ENCODE measurements around the gene CTDSPL. TPM values are rescaled to one million over a fixed set of nuclear protein-coding genes. Genes with fewer than 3 reads are reported as not detected.

The CTDSPL gene
- total and polyA plus RNA-seq, 2 of the 13 experiments (the other 11 are each of a cell fraction or from before 2014, with no cell fraction given) = 26.1 to 142 TPM

DNA sequence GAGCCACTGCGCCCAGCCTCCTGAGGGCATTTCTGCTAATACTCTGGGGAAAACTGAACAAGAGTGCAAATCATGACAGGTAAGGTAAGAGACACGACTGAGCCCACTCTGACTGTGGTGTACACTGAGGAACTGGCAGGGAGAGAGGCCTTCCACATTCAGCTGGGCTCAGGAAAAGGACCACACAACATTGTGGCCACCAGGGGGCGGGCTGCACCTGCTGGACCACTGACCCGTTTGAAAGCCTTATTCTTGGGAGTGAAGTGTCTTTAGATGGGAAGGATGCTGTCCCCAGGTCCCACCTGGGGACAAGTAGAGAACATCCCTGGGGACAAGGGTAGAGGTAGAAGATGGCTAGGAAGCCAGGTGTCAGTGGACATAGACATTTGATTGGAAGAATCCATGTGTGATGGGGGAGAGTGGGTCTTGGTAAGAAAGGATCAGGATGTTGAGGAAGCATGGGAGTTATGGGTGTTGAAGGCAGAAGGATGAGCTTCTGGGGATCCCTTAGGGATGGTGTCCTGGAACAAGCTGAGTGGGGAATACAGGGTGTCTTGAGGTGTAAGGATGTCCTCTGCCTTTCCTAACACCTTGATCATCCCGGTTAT lies 6.2 kb upstream of the CTDSPL start (continued):
- TF ChIP-seq, protein P1, sequence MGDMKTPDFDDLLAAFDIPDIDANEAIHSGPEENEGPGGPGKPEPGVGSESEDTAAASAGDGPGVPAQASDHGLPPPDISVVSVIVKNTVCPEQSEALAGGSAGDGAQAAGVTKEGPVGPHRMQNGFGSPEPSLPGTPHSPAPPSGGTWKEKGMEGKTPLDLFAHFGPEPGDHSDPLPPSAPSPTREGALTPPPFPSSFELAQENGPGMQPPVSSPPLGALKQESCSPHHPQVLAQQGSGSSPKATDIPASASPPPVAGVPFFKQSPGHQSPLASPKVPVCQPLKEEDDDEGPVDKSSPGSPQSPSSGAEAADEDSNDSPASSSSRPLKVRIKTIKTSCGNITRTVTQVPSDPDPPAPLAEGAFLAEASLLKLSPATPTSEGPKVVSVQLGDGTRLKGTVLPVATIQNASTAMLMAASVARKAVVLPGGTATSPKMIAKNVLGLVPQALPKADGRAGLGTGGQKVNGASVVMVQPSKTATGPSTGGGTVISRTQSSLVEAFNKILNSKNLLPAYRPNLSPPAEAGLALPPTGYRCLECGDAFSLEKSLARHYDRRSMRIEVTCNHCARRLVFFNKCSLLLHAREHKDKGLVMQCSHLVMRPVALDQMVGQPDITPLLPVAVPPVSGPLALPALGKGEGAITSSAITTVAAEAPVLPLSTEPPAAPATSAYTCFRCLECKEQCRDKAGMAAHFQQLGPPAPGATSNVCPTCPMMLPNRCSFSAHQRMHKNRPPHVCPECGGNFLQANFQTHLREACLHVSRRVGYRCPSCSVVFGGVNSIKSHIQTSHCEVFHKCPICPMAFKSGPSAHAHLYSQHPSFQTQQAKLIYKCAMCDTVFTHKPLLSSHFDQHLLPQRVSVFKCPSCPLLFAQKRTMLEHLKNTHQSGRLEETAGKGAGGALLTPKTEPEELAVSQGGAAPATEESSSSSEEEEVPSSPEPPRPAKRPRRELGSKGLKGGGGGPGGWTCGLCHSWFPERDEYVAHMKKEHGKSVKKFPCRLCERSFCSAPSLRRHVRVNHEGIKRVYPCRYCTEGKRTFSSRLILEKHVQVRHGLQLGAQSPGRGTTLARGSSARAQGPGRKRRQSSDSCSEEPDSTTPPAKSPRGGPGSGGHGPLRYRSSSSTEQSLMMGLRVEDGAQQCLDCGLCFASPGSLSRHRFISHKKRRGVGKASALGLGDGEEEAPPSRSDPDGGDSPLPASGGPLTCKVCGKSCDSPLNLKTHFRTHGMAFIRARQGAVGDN (CRISPR knock-in tag; IDR thresholded peaks at IDR 0.05) = peak; percentile 38; the same call in 1 of the 2 replicates
- TF ChIP-seq ZNF251 (CRISPR knock-in tag; IDR thresholded peaks at IDR 0.05) (no peak), IKZF4 (CRISPR knock-in tag; IDR thresholded peaks at IDR 0.05; ENCODE audit: borderline replicate concordance, low read depth, not compliant biosample characterization) (no peak), ZNF317 (CRISPR knock-in tag; IDR thresholded peaks at IDR 0.05) (no peak), CHD4 (IDR thresholded peaks at IDR 0.05; ENCODE audit: borderline replicate concordance, low read length) (no peak), RXRA (CRISPR knock-in tag; IDR thresholded peaks at IDR 0.05) (peak; percentile 22; the same call in 1 of the 2 replicates), FLYWCH1 (CRISPR knock-in tag; IDR thresholded peaks at IDR 0.05) (no peak), ZNF720 (CRISPR knock-in tag; IDR thresholded peaks at IDR 0.05) (no peak), FIP1L1 (IDR thresholded peaks at IDR 0.05; ENCODE audit: borderline replicate concordance, insufficient read depth, low read depth, low read length) (no peak), MTF1 (CRISPR knock-in tag; IDR thresholded peaks at IDR 0.05) (no peak), ZFAT (CRISPR knock-in tag; conservative IDR thresholded peaks at IDR 0.05) (no peak), RELA (CRISPR knock-in tag; IDR thresholded peaks at IDR 0.05) (no peak), XRCC5 (optimal IDR thresholded peaks at IDR 0.05; ENCODE audit: low read length) (no peak), ZNF451 (CRISPR knock-in tag; IDR thresholded peaks at IDR 0.05) (no peak), ZNF432 (CRISPR knock-in tag; IDR thresholded peaks at IDR 0.05; ENCODE audit: borderline replicate concordance) (no peak), CBX5 (CRISPR knock-in tag; IDR thresholded peaks at IDR 0.05; ENCODE audit: borderline replicate concordance) (peak; percentile 50; the same call in 1 of the 2 replicates), SSRP1 (CRISPR knock-in tag; IDR thresholded peaks at IDR 0.05) (no peak), ZNF121 (CRISPR knock-in tag; IDR thresholded peaks at IDR 0.05) (no peak), ZNF670 (CRISPR knock-in tag; IDR thresholded peaks at IDR 0.05; ENCODE audit: borderline replicate concordance) (no peak), NFE2L2 (IDR thresholded peaks at IDR 0.05; ENCODE audit: low read length) (no peak), STAG1 (CRISPR knock-in tag; IDR thresholded peaks at IDR 0.05) (peak; percentile 99), NR2F6 (IDR thresholded peaks at IDR 0.05) (no peak), NR2F6 (CRISPR knock-in tag; IDR thresholded peaks at IDR 0.05) (0 out of 2 replicates have a peak, but pooled peaks have one; percentile 9), SYNCRIP (IDR thresholded peaks at IDR 0.05; ENCODE audit: insufficient read depth, low read depth, low read length) (no peak)
- TF ChIP-seq, protein P2, sequence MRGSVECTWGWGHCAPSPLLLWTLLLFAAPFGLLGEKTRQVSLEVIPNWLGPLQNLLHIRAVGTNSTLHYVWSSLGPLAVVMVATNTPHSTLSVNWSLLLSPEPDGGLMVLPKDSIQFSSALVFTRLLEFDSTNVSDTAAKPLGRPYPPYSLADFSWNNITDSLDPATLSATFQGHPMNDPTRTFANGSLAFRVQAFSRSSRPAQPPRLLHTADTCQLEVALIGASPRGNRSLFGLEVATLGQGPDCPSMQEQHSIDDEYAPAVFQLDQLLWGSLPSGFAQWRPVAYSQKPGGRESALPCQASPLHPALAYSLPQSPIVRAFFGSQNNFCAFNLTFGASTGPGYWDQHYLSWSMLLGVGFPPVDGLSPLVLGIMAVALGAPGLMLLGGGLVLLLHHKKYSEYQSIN (CRISPR knock-in tag; IDR thresholded peaks at IDR 0.05; ENCODE audit: borderline replicate concordance) = no peak
- TF ChIP-seq, protein P3, sequence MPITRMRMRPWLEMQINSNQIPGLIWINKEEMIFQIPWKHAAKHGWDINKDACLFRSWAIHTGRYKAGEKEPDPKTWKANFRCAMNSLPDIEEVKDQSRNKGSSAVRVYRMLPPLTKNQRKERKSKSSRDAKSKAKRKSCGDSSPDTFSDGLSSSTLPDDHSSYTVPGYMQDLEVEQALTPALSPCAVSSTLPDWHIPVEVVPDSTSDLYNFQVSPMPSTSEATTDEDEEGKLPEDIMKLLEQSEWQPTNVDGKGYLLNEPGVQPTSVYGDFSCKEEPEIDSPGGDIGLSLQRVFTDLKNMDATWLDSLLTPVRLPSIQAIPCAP (CRISPR knock-in tag; IDR thresholded peaks at IDR 0.05; ENCODE audit: low read depth) = no peak
- TF ChIP-seq, protein P4, sequence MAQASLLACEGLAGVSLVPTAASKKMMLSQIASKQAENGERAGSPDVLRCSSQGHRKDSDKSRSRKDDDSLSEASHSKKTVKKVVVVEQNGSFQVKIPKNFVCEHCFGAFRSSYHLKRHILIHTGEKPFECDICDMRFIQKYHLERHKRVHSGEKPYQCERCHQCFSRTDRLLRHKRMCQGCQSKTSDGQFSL (CRISPR knock-in tag; IDR thresholded peaks at IDR 0.05) = no peak

Measured in HepG2 (cell line).